GM12891 (cell line): ENCODE results near the gene THAP7.

Experiments
- POLR2A ChIP-seq: IDR thresholded peaks from 2 replicates; pipeline ENCODE4 v1.6.1; 2011; ENCODE audit warnings: low read depth, low read length, control low read depth
- POLR2AphosphoS5 ChIP-seq: IDR thresholded peaks from 2 replicates; pipeline ENCODE4 v1.6.1; 2011; ENCODE audit warnings: low read depth, low read length, control low read depth

GRCh38 chr22:21001601-21002325, at the start of gene THAP7:
- peak; percentile 90 for TF ChIP-seq POLR2AphosphoS5
- TF ChIP-seq POLR2A, result peak; percentile 75
